DOHH2 (cell line): ENCODE results near the gene RSBN1.
A peak's percentile ranks its signal among the peaks of the same experiment; 100 is the strongest.

Experiments
- H3F3A ChIP-seq: fragments of 200-600 bp; sonication (generic), shearing (Covaris generic); 2 replicates; pipeline ENCODE4 v1.6.0; 2016; ENCODE audit warnings: antibody characterized with exemption, mild to moderate bottlenecking; ENCODE audit not compliant: control insufficient read depth, insufficient read depth
- H3K27ac ChIP-seq: fragments of 200-600 bp; sonication (generic); 2 replicates; pipeline ENCODE4 v1.5.1; 2014; ENCODE audit warnings: low read depth, mild to moderate bottlenecking, low read length, moderate library complexity
- H3K27me3 ChIP-seq: fragments of 200-600 bp; sonication (generic); 2 replicates; pipeline ENCODE4 v1.6.1; 2014; ENCODE audit warnings: mild to moderate bottlenecking, low read length, mixed read lengths; ENCODE audit not compliant: control insufficient read depth
- H3K36me3 ChIP-seq: fragments of 200-600 bp; sonication (generic); 2 replicates; pipeline ENCODE4 v1.6.1; 2014; ENCODE audit warnings: mild to moderate bottlenecking, low read length, moderate library complexity, mixed read lengths; ENCODE audit not compliant: control insufficient read depth
- H3K4me1 ChIP-seq: fragments of 200-600 bp; sonication (generic); 2 replicates; pipeline ENCODE4 v1.6.1; 2014; ENCODE audit warnings: mild to moderate bottlenecking, low read length, mixed read lengths; ENCODE audit not compliant: control insufficient read depth
- H3K4me2 ChIP-seq: fragments of 200-600 bp; sonication (generic); 2 replicates; pipeline ENCODE4 v1.6.0; 2014; ENCODE audit warnings: mild to moderate bottlenecking, low read length, moderate library complexity
- H3K4me3 ChIP-seq: fragments of 200-600 bp; sonication (generic); 2 replicates; pipeline ENCODE4 v1.5.1; 2014; ENCODE audit warnings: mild to moderate bottlenecking, low read length, mixed read lengths
- H3K79me2 ChIP-seq: fragments of 200-600 bp; sonication (generic); 2 replicates; pipeline ENCODE4 v1.6.1; 2014; ENCODE audit warnings: mild to moderate bottlenecking, low read length, mixed read lengths; ENCODE audit not compliant: control insufficient read depth
- H3K9me2 ChIP-seq: fragments of 200-600 bp; sonication (generic); replicated peaks from 2 replicates; pipeline ENCODE4 v1.6.1; 2014; ENCODE audit warnings: mild to moderate bottlenecking, low read length, mixed read lengths; ENCODE audit not compliant: control insufficient read depth
- H3K9me3 ChIP-seq: fragments of 200-600 bp; sonication (generic); 2 replicates; pipeline ENCODE4 v1.6.1; 2014; ENCODE audit warnings: antibody characterized with exemption, low read length, mixed read lengths; ENCODE audit not compliant: control insufficient read depth, insufficient read depth
- H4K20me1 ChIP-seq: fragments of 200-600 bp; sonication (generic); 2 replicates; pipeline ENCODE4 v1.6.0; 2014; ENCODE audit warnings: low read depth, mild to moderate bottlenecking, antibody characterized with exemption, low read length, moderate library complexity; ENCODE audit not compliant: control insufficient read depth, insufficient read depth
- CTCF ChIP-seq: fragments of 200-600 bp; sonication (generic); IDR thresholded peaks from one replicate; pipeline ENCODE4 v1.5.1; 2014; ENCODE audit warnings: antibody characterized with exemption, mild to moderate bottlenecking, low read depth, low read length; ENCODE audit not compliant: poor library complexity, severe bottlenecking
- EZH2phosphoT487 ChIP-seq: fragments of 200-600 bp; sonication (generic); IDR thresholded peaks from 2 replicates; pipeline ENCODE4 v1.6.1; 2017; ENCODE audit warnings: borderline replicate concordance, mild to moderate bottlenecking, antibody characterized with exemption, low read length, moderate library complexity, mixed read lengths

The RSBN1 gene

GRCh38 chr1:113787663-113788062 is 24.6 kb downstream of the RSBN1 start:
- Histone ChIP-seq H3K27ac (no peak overlapping the region), H4K20me1 (peaks cover 10% of the 10 kb centered on the region; the same call in 1 of the 2 replicates), H3K36me3 (peaks cover 38% of the 10 kb centered on the region), H3K9me2 (no peaks in the 10 kb centered on the region), H3F3A (peaks cover 11% of the 10 kb centered on the region; the same call in 1 of the 2 replicates), H3K4me2 (no peak overlapping the region), H3K9me3 (no peaks in the 10 kb centered on the region), H3K4me1 (peaks cover 20% of the 10 kb centered on the region), H3K4me3 (no peak overlapping the region), H3K79me2 (peaks cover 90% of the 10 kb centered on the region), H3K27me3 (no peaks in the 10 kb centered on the region)
- TF ChIP-seq EZH2phosphoT487, result no peak
- TF ChIP-seq CTCF, result no peak

GRCh38 chr1:113786069-113786468 is 26.2 kb downstream of the RSBN1 start:
- Histone ChIP-seq H3K27ac (no peak overlapping the region), H4K20me1 (peaks cover 10% of the 10 kb centered on the region; the same call in 1 of the 2 replicates), H3K36me3 (peaks cover 36% of the 10 kb centered on the region), H3K4me2 (no peak overlapping the region), H3K79me2 (peaks cover 93% of the 10 kb centered on the region), H3K9me3 (no peaks in the 10 kb centered on the region), H3F3A (peaks cover 11% of the 10 kb centered on the region; the same call in 1 of the 2 replicates), H3K4me1 (peaks cover 35% of the 10 kb centered on the region), H3K9me2 (no peaks in the 10 kb centered on the region), H3K4me3 (no peak overlapping the region), H3K27me3 (no peaks in the 10 kb centered on the region)
- TF ChIP-seq EZH2phosphoT487 (no peak), CTCF (no peak)

DNA sequence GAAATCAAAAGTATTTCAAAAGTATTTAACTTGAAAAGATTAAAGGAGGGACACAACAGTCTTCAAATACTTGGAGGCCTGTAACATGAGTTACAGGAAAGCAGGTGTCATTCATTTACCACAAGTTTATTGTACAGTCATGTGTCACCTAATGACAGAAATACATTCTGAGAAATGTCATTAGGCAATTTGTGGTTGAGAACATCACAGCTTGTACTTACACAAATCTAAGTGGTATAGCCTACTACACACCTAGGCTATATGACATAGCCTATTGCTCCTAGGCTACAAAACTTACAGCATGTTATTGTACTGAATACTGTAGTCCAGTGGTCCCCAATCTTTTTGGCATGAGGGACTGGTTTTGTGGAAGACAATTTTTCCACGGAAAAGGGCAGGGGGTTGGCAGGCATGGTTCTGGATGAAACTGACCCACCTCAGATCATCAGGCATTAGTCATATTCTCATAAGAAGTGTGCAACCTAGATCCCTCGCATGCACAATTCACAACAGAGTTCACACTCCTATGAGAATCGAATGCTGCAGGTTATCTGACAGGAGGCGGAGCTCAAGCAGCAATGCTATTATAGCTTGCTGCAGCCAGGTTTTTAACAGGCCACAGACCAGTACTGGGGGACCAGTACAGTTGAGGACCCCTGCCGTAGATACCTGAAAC is 28.0 kb downstream of the RSBN1 start:
- H3K27ac ChIP-seq, result peak overlapping the region; percentile 37
- peak overlapping the region; percentile 25 for H3K4me3 ChIP-seq

More for the DNA sequence above, 28.0 kb downstream of the RSBN1 start:
- Histone ChIP-seq H3K9me3 (no peaks in the 10 kb centered on the region), H4K20me1 (peaks cover 10% of the 10 kb centered on the region; the same call in 1 of the 2 replicates), H3K4me1 (peaks cover 46% of the 10 kb centered on the region), H3K27me3 (no peaks in the 10 kb centered on the region), H3K36me3 (peaks cover 28% of the 10 kb centered on the region), H3K79me2 (peaks cover 93% of the 10 kb centered on the region), H3K4me2 (peak overlapping the region; percentile 53), H3K9me2 (no peaks in the 10 kb centered on the region), H3F3A (peaks cover 9% of the 10 kb centered on the region; the same call in 1 of the 2 replicates)
- no peak for TF ChIP-seq CTCF
- no peak for TF ChIP-seq EZH2phosphoT487
